Activated effector memory CD4-positive, alpha-beta T cell treated with Interleukin-2 at 50 U/mL for 16 hours (primary cell): ENCODE data around the gene RPL36.
A peak's percentile ranks its signal among the peaks of the same experiment; 100 is the strongest.
"Not testable (repeated sequence)": the region's sequence is repeated elsewhere in the genome, so short reads cannot be mapped to it uniquely, and the experiment has no call there.

Source experiments
- DNase-seq: peaks from one replicate; pipeline ENCODE4 v3.0.0-alpha.2; 2020

RPL36 gene

GRCh38 chr19:5676105-5676771, 13.9 kb upstream of the RPL36 start:
- no peak for DNase-seq

DNA sequence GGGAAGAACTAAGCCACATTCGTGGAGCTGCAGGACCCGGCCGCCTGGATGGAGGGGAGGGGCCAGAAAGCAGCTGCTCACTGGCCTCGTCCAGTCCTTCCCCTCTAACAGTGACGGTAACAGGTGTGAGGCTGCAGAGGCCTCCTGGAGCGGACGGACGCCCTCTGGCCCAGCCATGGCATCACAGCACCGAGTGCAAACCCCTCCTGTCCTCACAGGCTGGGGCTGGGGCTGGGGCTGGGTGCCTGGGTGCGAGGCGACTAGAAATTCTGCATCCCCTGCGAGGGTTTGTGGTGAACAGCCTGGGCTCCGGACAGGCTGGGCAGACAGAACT, 13.4 kb upstream of the RPL36 start:
- DNase-seq: no peak

- DNase-seq: no peak
These were observed 13.0 kb upstream of the RPL36 start for GRCh38 chr19:5677136-5677535.

DNA sequence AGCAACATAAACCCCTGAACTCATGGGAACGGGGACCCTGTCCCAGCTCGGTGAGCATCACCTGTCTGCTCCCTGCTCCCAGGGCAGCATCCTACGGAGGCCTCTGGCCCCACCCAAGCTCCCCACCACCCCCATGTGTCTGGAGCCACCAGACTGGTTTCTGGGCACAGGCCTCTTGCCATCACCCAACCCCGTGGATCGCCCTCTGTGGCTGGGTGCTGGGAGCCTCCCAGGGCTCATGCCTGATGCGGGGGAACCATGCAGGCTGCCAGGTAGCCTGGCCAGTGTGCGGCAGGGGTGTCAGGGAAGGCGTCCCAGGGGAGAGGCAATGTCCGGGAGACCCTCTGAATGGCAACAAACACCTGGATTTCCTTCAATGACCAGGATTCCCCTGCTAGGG, 12.5 kb upstream of the RPL36 start:
- DNase-seq: no peak

DNA sequence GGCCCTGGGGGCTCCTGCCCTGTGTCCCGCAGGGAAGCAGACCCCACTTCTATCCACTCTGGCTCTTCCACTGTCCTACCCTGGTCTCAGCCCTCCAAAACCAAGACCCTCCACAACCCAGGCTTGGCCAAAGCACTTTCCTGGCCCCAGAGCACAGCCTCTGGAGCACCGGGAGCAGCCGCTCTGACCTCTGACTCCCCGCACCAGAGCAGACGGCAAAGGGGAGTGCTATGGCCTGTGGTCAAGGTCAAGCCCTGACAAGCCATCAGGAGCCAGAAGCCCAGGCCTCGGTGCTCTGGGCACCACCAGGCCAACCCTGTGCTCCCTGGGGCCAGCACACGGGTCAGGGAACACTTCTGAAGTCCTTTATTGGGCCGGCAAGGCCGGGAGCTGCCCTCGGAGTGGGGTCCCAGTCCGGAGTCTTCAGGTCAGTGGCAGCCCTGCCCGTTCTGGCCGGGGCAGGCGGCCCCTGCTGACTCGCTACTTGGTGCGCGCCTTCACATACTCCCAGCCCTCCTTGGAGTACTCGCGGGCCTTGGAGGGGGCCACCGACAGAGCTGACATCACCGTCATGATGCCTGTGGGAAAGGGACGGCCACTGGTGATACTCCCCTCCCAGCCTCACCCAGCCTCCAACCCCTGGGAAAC, 11.9 kb upstream of the RPL36 start:
- DNase-seq: no peak

GRCh38 chr19:5679289-5680083, 10.6 kb upstream of the RPL36 start:
- DNase-seq: no peak

GRCh38 chr19:5680084-5680436, 10.0 kb upstream of the RPL36 start:
- no peak for DNase-seq

DNA sequence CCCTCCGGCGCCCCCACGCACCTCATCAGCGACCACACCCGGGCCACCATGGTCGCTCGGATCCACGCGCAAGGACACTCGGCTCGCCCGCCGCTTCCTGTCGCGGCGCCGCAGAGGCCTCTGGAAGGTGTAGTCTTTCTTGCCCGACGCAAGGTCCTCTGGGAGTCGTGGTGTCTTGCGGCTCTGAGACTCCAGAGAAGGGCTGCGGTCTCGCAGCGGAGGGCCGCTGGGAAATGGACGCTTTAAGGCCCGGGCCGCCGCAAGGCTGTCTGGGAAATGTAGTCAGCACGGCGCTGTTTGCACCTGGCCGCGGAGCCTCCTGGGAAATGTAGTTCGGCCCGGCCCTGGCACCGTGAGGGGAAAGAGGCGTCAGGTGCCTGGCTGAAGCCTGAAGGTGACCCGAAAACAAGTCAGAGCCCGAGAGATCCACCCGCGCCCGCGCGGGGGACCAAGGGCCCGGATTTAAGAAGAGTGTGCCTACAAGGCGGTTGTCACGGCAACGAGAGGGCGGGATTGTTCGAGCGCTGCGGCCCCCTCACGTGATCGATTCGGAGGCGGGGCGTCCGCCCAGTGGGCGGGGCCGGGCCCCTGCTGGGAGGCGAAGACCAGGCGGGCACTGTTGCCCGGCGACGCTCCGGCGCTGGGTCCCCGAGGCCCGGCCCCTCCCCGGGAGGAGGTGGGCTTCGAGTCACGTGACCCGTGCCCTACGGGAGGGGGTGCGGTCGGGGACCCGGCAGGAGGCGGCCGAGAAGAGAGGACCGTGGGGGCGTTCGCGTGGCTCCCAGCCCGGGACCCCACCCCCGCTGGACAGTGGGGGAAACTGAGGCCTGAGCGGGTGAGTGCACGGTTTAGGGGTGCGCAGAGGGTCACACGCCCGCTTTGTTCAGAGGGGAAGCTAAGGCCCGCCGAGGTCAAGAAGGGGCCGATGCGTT, 9.4 kb upstream of the RPL36 start, which contains the start of the genes HSD11B1L and MICOS13:
Gene HSD11B1L, plus strand, starts transcription at position 591 of the 932 bp plus-strand sequence. CDS start 3,806 bp downstream, outside the sequence.
Gene MICOS13, minus strand, starts transcription at position 80 of the 932 bp plus-strand sequence. Its CDS starts 30 bp downstream, at position 50.
- peak; percentile 97 for DNase-seq

GRCh38 chr19:5681391-5682106, 8.5 kb upstream of the RPL36 start:
- no peak for DNase-seq

DNA sequence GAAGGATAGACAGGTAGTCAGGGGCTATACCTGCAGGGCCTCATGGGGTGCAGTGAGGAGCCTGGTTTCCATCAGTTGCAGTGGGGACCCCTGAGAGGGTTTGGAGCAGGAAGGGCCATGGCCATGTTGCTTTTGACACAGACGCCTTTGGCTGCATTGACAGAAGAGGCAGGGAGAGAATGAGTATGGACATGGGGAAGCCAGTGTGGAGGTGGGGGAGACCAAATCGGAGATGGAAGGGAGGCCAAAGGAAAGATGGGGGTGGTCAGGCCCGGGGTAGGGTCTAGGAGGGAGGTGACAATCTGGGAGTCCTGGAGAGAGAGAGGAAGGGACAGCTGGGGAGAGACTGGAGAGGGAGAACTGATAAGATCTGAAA, 8.0 kb upstream of the RPL36 start:
- DNase-seq: no peak

DNA sequence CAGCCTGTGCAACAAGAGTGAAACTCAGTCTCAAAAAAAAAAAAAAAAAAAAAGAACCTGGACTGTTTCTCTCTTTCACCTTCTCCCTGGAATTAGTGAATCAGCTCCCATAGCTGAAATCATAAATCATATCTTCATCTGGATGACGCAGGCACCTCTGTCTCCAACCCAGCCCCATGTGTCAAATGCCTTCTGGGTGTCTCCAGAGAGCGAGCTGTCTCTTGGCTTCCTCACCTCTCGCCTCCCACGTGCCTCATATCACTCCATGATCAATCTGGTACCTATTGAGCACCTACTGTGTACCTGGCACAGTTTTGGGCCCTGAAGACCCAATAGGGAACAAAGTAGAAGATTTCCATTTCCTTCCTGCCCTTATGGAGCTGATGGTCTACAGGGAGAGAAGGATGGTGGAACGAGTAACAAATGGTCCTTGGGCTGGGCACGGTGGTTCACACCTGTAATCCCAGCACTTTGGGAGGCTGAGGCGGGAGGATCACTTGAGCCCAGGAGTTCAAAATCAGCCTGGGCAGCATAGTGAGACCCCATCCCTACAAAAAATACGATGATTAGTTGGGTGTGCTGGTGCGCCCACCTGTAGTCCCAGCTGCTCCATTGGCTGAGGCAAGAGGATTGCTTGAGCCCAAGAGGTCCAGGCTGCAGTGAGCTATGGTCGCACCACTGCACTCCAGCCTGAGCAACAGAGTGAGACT, 6.8 kb upstream of the RPL36 start:
- DNase-seq: no peak

DNA sequence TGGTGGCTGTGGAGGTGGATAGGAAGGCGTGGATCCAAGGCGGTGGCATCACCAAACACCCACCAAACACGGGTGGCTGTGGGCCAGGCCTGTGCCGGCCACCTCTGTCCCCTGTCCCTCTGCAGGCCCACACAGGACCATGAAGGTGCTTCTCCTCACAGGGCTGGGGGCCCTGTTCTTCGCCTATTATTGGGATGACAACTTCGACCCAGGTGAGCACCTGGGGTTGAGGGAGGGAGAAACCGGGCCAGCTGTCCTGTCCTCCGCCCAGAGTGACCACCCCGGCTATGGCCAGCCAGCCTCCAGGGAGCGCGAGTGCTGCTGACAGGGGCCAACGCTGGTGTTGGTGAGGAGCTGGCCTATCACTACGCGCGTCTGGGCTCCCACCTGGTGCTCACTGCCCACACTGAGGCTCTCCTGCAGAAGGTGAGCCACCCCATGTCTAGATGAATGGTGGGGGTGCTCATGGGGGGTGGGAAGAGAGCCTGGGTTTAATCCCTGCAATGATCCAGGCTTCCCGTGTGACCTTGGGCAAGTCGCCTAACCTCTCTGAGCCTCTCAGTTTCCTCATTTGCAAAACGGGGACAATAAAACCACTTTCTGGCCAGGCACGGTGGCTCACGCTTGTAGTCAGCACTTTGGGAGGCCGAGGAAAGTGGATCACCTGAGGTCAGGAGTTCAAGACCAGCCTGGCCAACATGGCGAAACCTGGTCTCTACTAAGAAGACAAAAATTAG, 5.2 kb upstream of the RPL36 start:
- DNase-seq: no peak

GRCh38 chr19:5686326-5686646, 3.8 kb upstream of the RPL36 start:
- no peak for DNase-seq

- peak; percentile 87 for DNase-seq
These were observed 3.3 kb upstream of the RPL36 start for GRCh38 chr19:5686647-5687359.

DNA sequence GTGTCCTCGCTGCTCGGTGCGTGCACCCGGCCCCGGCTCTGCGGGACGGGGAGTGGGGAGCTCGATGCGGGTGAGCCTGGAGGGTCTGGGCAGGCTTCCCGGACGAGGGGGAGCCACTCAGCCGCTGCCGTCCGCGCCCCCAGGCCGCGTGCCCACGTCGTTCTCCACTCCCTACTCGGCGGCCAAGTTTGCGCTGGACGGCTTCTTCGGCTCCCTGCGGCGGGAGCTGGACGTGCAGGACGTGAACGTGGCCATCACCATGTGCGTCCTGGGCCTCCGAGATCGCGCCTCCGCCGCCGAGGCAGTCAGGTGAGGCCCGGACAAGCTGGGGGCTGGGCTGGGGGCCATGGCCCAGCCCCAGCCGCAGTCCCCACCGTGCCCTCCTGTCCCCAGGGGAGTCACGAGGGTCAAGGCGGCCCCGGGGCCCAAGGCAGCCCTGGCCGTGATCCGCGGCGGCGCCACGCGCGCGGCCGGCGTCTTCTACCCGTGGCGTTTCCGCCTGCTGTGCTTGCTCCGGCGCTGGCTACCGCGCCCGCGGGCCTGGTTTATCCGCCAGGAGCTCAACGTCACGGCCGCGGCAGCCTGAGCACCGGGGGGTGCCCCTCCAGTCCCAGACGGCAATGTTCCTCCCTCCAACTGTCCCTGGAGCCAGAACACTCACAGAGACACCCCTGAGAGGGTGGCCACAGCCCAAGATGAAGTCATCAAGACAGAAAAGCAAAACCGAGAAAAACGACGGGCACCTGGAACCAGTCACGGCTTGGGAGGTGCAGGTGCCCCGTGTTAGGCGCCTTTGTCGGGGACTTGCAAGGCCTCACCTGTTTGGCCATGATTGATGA, 2.5 kb upstream of the RPL36 start:
- no peak for DNase-seq

DNA sequence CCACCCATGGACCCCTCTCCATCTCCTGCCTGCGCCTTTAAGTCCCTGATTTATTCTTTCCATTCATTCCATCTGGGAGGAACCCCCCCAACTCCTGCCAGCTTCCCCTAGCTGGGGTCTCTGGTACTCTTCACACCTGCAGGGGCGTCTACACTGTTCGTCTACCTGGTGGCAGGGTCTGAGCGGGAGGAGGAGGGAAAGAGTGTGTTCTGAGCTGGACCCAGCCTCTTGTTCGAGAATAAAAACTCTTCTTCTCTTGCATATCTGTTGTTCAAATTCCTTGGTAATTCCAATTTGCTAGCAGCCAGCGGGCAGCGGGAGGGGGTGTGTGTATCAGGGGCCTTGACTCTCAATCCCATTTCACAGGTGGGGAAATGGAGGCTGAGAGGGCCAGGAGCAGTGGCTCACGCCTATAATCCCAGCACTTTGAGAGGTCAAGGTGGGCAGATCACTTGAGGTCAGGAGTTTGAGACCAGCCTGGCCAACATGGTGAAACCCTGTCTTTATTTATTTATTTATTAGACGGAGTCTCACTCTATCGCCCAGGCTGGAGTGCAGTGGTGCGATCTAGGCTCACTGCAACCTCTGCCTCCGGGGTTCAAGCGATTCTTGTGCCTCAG, 1.7 kb upstream of the RPL36 start:
- not testable (repeated sequence) for DNase-seq

GRCh38 chr19:5690955-5691821, 1.1 kb downstream of the RPL36 start:
- DNase-seq: peak; percentile 28
